Effector memory CD8-positive, alpha-beta T cell (primary cell): ENCODE measurements around the gene FXYD7.

Experiments
- ATAC-seq: fragments of 150-1000 bp; cut with Tn5 transposase; replicated peaks from 2 replicates; pipeline ENCODE4 v1.10.0; 2021; ENCODE audit warnings: mild to moderate bottlenecking, moderate library complexity
- DNase-seq, 3 experiments: peaks; one replicate each; pipeline ENCODE4 v3.0.0; 2021
- H3K27ac Mint-ChIP-seq, 2 donors: one replicate each; pipeline ENCODE4 v1.8.0; 2022; ENCODE audit warnings: mild to moderate bottlenecking in 2 of 2, mixed read lengths in 2 of 2, moderate library complexity in 2 of 2
- H3K27me3 Mint-ChIP-seq, 2 donors: one replicate each; pipeline ENCODE4 v1.8.0; 2022; ENCODE audit warnings: mixed read lengths in 2 of 2
- H3K36me3 Mint-ChIP-seq: one replicate; pipeline ENCODE4 v1.8.0; 2022; ENCODE audit warnings: mild to moderate bottlenecking, moderate library complexity, mixed read lengths; ENCODE audit not compliant: insufficient read depth
- H3K4me1 Mint-ChIP-seq, 2 donors: one replicate each; pipeline ENCODE4 v1.8.0; 2022; ENCODE audit warnings: low read depth in 2 of 2, mixed read lengths in 2 of 2
- H3K4me3 Mint-ChIP-seq, 2 donors: one replicate each; pipeline ENCODE4 v1.8.0; 2022; ENCODE audit warnings: mild to moderate bottlenecking in 2 of 2, mixed read lengths in 2 of 2, moderate library complexity in 2 of 2
- H3K9me3 Mint-ChIP-seq, 2 donors: one replicate each; pipeline ENCODE4 v1.8.0; 2022; ENCODE audit warnings: mixed read lengths in 2 of 2

Gene FXYD7

DNA sequence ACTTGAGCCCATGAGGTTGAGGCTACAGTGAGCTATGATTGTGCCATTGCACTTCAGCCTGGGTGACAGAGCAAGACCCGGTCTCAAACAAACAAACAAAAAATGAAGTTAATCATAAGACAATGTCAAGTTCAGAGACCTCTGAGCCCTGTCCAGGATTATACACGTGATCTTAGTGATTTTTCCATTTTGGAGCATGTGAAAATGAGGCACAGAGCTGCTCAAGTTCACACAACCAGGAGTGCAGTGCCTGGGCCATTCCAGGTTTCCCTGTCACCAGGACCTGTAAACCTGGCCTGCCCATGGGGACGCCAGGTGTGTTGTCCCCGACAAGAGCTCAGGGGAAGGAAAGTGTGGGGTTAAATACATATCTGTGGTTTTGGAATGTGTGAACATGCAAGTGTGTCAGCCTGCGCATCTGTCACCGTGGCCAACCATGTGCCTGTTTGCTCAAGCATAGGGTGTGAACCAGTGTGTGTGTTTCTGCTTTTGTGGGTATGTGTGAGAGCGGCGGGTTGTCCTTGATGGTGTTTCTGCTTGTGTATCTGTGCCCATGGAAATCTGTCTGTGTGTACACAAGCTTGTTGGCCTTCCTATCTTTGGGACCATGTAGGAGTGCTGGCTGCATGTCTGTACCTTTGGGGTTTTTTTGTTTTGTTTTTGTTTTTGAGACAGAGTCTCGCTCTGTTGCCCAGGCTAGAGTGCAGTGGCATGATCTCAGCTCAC lies 5.9 kb upstream of the FXYD7 start:
- H3K36me3 Mint-ChIP-seq, result no peaks in the 10 kb centered on the region
- ATAC-seq (no peak), DNase-seq (no peak)
- H3K4me3 Mint-ChIP-seq, result no peak overlapping the region
- peaks cover 5 to 11% of the 10 kb centered on the region in 2 donors for H3K9me3 Mint-ChIP-seq
- H3K27ac Mint-ChIP-seq, result peak overlapping the region in 1 of 2 donors; percentile 36
- H3K27me3 Mint-ChIP-seq, result peaks cover 0 to 6% of the 10 kb centered on the region in 2 donors
- peaks cover 18 to 25% of the 10 kb centered on the region in 2 donors for H3K4me1 Mint-ChIP-seq

- no peaks in the 10 kb centered on the region for H3K36me3 Mint-ChIP-seq
- peaks cover 0 to 6% of the 10 kb centered on the region in 2 donors for H3K27me3 Mint-ChIP-seq
- peak within 1 kb of the TSS in 1 of 2 donors; percentile 36 for H3K27ac Mint-ChIP-seq
- no peaks in the 10 kb centered on the region for H3K9me3 Mint-ChIP-seq
- DNase-seq, result no peak
- no peak within 1 kb of the TSS for H3K4me3 Mint-ChIP-seq
- no peak for ATAC-seq
- peaks cover 18 to 28% of the 10 kb centered on the region in 2 donors for H3K4me1 Mint-ChIP-seq
Measured at GRCh38 chr19:35138305-35138892, 4.7 kb upstream of the FXYD7 start, which contains the start of gene FXYD1. Gene FXYD1, plus strand, starts transcription at chr19:35138824. Its CDS starts 1,256 bp downstream, at chr19:35140080.

- DNase-seq, result no peak
- Mint-ChIP-seq H3K27me3 (peaks cover 0 to 6% of the 10 kb centered on the region in 2 donors), H3K9me3 (no peaks in the 10 kb centered on the region), H3K4me3 (peak overlapping the region; percentile 82 to 85), H3K36me3 (no peaks in the 10 kb centered on the region), H3K4me1 (peaks cover 38 to 41% of the 10 kb centered on the region in 2 donors), H3K27ac (peak overlapping the region; percentile 59 to 88)
- ATAC-seq, result no peak
Measured at GRCh38 chr19:35140207-35140961, 2.7 kb upstream of the FXYD7 start.

GRCh38 chr19:35140962-35141836 lies 1.9 kb upstream of the FXYD7 start:
- ATAC-seq (peak; percentile 82), DNase-seq (peak; percentile 88 to 90 (median 90))
- no peaks in the 10 kb centered on the region for H3K9me3 Mint-ChIP-seq
- H3K27ac Mint-ChIP-seq, result peak overlapping the region; percentile 82 to 88
- peaks cover 39 to 41% of the 10 kb centered on the region in 2 donors for H3K4me1 Mint-ChIP-seq
- H3K36me3 Mint-ChIP-seq, result no peaks in the 10 kb centered on the region
- peaks cover 0 to 6% of the 10 kb centered on the region in 2 donors for H3K27me3 Mint-ChIP-seq
- peak overlapping the region; percentile 82 to 85 for H3K4me3 Mint-ChIP-seq

DNA sequence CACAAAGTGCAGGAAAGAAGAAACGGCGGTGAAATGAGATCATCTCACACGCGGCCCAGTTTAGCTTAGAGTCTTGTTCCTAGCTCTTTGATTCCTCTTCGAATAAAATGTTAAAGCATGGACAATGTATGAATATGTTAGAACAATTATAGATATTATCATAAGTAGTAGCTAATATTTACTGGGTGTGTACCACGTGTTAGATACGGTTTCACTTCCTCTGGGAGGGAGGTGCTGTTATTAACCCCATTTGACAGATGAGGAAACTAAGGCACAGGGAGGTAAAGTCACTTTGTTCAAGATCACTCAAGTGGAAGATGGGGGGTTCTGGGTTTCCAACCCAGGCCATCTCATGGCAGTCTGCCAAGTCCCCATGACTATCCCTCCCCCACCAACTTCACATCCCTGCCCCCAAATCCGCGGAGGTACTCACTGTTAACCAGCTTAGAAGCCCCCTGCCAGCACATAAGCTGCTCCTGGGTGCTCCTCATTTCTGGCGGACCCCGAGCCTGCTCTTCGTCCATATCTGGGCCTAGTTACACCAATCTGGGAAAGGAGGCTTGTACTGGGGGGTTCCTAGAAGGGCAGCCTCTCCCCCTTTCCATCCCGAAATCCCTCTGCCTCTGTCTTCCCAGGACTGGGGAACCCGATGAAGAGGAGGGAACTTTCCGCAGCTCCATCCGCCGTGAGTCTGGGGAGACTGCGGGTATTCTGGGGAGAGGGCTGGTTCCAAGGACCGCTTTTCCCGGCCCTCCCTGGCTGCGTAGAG lies 1.0 kb upstream of the FXYD7 start:
- H3K27ac Mint-ChIP-seq, result peak overlapping the region; percentile 82 to 88
- DNase-seq (no peak), ATAC-seq (peak; percentile 21)
- peaks cover 39% of the 10 kb centered on the region in 2 donors for H3K4me1 Mint-ChIP-seq
- peaks cover 0 to 6% of the 10 kb centered on the region in 2 donors for H3K27me3 Mint-ChIP-seq
- peak overlapping the region; percentile 82 to 85 for H3K4me3 Mint-ChIP-seq
- no peaks in the 10 kb centered on the region for H3K36me3 Mint-ChIP-seq
- no peaks in the 10 kb centered on the region for H3K9me3 Mint-ChIP-seq

- no peaks in the 10 kb centered on the region for H3K36me3 Mint-ChIP-seq
- H3K27me3 Mint-ChIP-seq, result peaks cover 0 to 6% of the 10 kb centered on the region in 2 donors
- ATAC-seq (peak; percentile 40), DNase-seq (peak; percentile 70 to 76 (median 70))
- peak overlapping the region; percentile 82 to 85 for H3K4me3 Mint-ChIP-seq
- no peaks in the 10 kb centered on the region for H3K9me3 Mint-ChIP-seq
- peaks cover 32 to 39% of the 10 kb centered on the region in 2 donors for H3K4me1 Mint-ChIP-seq
- no peak overlapping the region for H3K27ac Mint-ChIP-seq
Measured at GRCh38 chr19:35142606-35143230, 337 bp upstream of the FXYD7 start.

GRCh38 chr19:35143818-35144217 lies 763 bp downstream of the FXYD7 start:
- Mint-ChIP-seq H3K9me3 (no peaks in the 10 kb centered on the region), H3K36me3 (no peaks in the 10 kb centered on the region), H3K27me3 (peaks cover 0 to 6% of the 10 kb centered on the region in 2 donors), H3K4me3 (peak overlapping the region; percentile 82 to 85), H3K27ac (peak overlapping the region in 1 of 2 donors; percentile 64), H3K4me1 (peaks cover 28 to 34% of the 10 kb centered on the region in 2 donors)
- no peak for ATAC-seq
- no peak for DNase-seq

DNA sequence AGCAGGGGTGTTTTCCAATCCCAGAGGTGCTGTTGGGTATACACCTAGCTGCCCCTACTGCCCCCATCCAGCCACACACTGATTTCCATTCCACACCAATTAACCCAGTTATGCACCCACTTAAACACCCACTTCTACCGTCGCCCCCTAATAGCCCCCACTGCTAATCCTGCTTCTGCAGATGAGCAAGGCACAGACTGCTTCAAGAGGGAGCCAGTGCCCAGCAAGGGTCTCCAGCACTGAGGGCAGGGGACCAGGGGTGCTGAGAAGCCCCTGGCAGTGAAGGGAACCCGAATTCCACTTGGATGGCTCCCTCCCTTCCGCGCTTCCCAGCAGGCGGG lies 1.2 kb downstream of the FXYD7 start:
- peak overlapping the region in 1 of 2 donors; percentile 64 for H3K27ac Mint-ChIP-seq
- H3K4me1 Mint-ChIP-seq, result peaks cover 27 to 34% of the 10 kb centered on the region in 2 donors
- H3K4me3 Mint-ChIP-seq, result peak overlapping the region; percentile 82 to 85
- ATAC-seq, result no peak
- no peaks in the 10 kb centered on the region for H3K9me3 Mint-ChIP-seq
- DNase-seq, result no peak
- H3K27me3 Mint-ChIP-seq, result peaks cover 0 to 6% of the 10 kb centered on the region in 2 donors
- no peaks in the 10 kb centered on the region for H3K36me3 Mint-ChIP-seq

DNA sequence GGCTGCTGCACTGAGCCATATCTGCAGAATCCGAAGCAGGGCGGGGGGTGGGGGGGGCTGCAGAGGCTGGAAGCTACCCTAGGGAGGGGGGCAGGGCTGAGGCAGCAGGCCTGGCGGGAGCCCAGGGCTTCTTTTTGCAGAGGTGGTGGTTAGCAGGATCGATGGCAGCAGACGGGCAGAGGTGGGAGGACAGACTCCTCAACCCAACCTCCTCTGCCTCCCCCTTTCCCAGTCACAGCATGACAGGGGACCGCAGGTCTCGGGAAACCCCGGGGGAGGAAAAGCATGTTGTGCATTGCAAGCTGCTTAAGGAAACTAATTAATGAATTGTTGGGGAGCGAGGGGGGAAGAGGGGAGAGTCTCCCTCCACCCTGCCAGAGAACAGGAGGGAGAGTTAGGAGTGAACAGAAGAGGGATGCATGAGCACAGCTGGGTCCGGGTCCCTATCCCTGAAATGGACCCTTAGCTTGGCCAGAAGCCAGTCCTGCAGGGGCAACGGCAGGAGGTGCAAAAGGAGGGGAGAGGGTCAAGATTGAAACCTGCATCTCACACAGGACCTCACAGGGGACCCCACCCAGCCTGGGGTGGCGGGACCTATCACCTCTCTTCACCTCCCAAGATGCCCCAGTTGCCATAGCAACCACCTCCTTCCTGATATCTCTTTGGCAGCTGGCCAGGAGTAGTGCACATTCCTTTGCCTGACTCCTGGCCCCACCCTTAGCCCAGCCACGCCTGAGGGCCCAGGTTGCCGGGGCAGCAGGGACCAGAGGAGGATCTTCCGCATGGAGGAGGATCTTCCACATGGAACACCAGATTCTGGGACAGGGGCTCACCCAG lies 1.8 kb downstream of the FXYD7 start:
- Mint-ChIP-seq H3K27me3 (peaks cover 0 to 6% of the 10 kb centered on the region in 2 donors), H3K4me3 (peak overlapping the region; percentile 35 to 36), H3K4me1 (peaks cover 27 to 34% of the 10 kb centered on the region in 2 donors), H3K27ac (peak overlapping the region in 1 of 2 donors; percentile 9), H3K9me3 (no peaks in the 10 kb centered on the region), H3K36me3 (no peaks in the 10 kb centered on the region)
- no peak for DNase-seq
- no peak for ATAC-seq

DNA sequence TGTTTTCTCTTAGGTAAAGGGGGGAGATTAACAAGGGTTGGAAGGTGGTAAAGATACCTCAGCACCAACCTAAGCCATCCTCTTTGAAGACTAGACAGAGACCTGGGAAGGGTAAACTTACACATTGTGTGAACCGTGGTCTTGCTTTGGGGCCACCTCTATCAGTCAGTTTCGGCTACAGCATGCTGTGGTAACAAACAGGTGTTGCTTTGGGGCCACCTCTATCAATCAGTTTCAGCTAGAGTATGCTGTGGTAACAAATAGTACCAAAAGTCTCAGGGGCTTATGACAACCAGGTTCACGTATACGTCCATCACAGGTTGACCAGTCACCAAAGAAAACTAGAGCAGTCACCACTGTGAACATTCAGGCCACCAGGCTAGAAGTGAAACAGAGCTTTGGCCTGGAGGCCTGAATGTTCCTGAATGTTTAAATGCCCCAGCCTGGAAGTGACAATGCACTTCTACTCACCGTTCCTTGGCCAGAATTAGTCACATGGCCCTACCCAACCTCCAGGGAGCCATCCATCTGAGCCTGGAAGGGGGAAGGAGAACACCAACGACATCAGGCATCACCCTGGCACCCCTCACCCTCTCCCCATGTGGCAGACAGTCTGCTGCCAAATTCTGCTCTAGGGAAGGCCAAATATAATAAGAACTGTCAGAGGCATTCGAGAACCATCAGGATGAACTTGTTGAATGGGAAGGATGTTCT lies 3.8 kb downstream of the FXYD7 start:
- ATAC-seq, result no peak

DNA sequence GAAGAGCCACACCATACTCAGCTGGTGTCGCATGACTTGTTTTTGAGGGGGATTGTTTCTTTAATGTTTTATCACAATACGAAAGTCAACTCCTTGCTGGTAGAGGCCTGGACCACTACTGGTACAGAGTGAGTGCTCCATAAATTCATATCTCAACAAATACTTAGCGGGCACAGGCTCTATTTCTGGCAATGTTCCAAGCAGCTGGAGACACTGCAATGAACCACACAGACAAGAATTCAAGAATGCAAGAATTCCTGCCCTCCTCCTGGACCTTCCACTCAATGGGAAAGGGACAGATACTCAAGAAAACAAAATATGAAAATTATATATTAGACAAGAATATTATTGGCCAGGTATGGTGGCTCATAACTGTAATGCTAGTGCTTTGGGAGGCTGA lies 6.4 kb downstream of the FXYD7 start:
- Mint-ChIP-seq H3K27me3 (no peaks in the 10 kb centered on the region), H3K4me1 (peaks cover 17 to 26% of the 10 kb centered on the region in 2 donors), H3K9me3 (no peaks in the 10 kb centered on the region), H3K27ac (no peak overlapping the region), H3K36me3 (peaks cover 6% of the 10 kb centered on the region), H3K4me3 (no peak overlapping the region)
- DNase-seq (no peak), ATAC-seq (no peak)

More for the DNA sequence above, 3.8 kb downstream of the FXYD7 start:
- Mint-ChIP-seq H3K4me1 (peaks cover 17 to 21% of the 10 kb centered on the region in 2 donors), H3K27ac (no peak overlapping the region), H3K36me3 (no peaks in the 10 kb centered on the region), H3K9me3 (no peaks in the 10 kb centered on the region), H3K4me3 (no peak overlapping the region), H3K27me3 (no peaks in the 10 kb centered on the region)
- DNase-seq, result no peak
